ENCODE results near the gene NKX2-2. TPM values are rescaled to one million over a fixed set of nuclear protein-coding genes. Genes with fewer than 3 reads are reported as not detected.

The NKX2-2 gene
- total RNA-seq, 1 donor from 2014 or later, result not detected

GRCh38 chr20:21521596-21522480 is 8.0 kb upstream of the NKX2-2 start:
- no peak overlapping the region for H3K4me3 ChIP-seq (ENCODE audit: low read depth, low read length)
- H3K36me3 ChIP-seq (ENCODE audit: control insufficient read depth, insufficient read depth, low read length), result no peaks in the 10 kb centered on the region
- DNase-seq (ENCODE audit: low read depth), result no peak
- TF ChIP-seq CTCF (IDR thresholded peaks at IDR 0.05; ENCODE audit: insufficient read depth, low read length, poor library complexity, severe bottlenecking), result no peak
- H3K27me3 ChIP-seq (ENCODE audit: control insufficient read depth, insufficient read depth, low read length), result peaks cover 83% of the 10 kb centered on the region

GRCh38 chr20:21520702-21521595 is 7.1 kb upstream of the NKX2-2 start:
- no peak overlapping the region for H3K4me3 ChIP-seq (ENCODE audit: low read depth, low read length)
- DNase-seq (ENCODE audit: low read depth), result no peak
- no peak for TF ChIP-seq CTCF (IDR thresholded peaks at IDR 0.05; ENCODE audit: insufficient read depth, low read length, poor library complexity, severe bottlenecking)
- H3K27me3 ChIP-seq (ENCODE audit: control insufficient read depth, insufficient read depth, low read length), result peaks cover 92% of the 10 kb centered on the region
- no peaks in the 10 kb centered on the region for H3K36me3 ChIP-seq (ENCODE audit: control insufficient read depth, insufficient read depth, low read length)

GRCh38 chr20:21519136-21519584 is 5.3 kb upstream of the NKX2-2 start:
- peaks cover 99% of the 10 kb centered on the region for H3K27me3 ChIP-seq (ENCODE audit: control insufficient read depth, insufficient read depth, low read length)
- no peak overlapping the region for H3K4me3 ChIP-seq (ENCODE audit: low read depth, low read length)
- no peaks in the 10 kb centered on the region for H3K36me3 ChIP-seq (ENCODE audit: control insufficient read depth, insufficient read depth, low read length)
- no peak for TF ChIP-seq CTCF (IDR thresholded peaks at IDR 0.05; ENCODE audit: insufficient read depth, low read length, poor library complexity, severe bottlenecking)
- DNase-seq (ENCODE audit: low read depth), result no peak

- no peak for TF ChIP-seq CTCF (IDR thresholded peaks at IDR 0.05; ENCODE audit: insufficient read depth, low read length, poor library complexity, severe bottlenecking)
- no peak for DNase-seq (ENCODE audit: low read depth)
These were observed 4.6 kb upstream of the NKX2-2 start for GRCh38 chr20:21518292-21518991.

GRCh38 chr20:21517566-21518277 is 3.9 kb upstream of the NKX2-2 start:
- no peaks in the 10 kb centered on the region for H3K36me3 ChIP-seq (ENCODE audit: control insufficient read depth, insufficient read depth, low read length)
- no peak overlapping the region for H3K4me3 ChIP-seq (ENCODE audit: low read depth, low read length)
- no peak for TF ChIP-seq CTCF (IDR thresholded peaks at IDR 0.05; ENCODE audit: insufficient read depth, low read length, poor library complexity, severe bottlenecking)
- peaks cover 97% of the 10 kb centered on the region for H3K27me3 ChIP-seq (ENCODE audit: control insufficient read depth, insufficient read depth, low read length)
- DNase-seq (ENCODE audit: low read depth), result no peak

More at GRCh38 chr20:21518292-21518991, 4.6 kb upstream of the NKX2-2 start:
- peaks cover 97% of the 10 kb centered on the region for H3K27me3 ChIP-seq (ENCODE audit: control insufficient read depth, insufficient read depth, low read length)
- H3K36me3 ChIP-seq (ENCODE audit: control insufficient read depth, insufficient read depth, low read length), result no peaks in the 10 kb centered on the region
- no peak overlapping the region for H3K4me3 ChIP-seq (ENCODE audit: low read depth, low read length)

Data from kidney epithelial cell (primary cell).